AG04449 (cell line): Measurements from ENCODE around the gene RUNX1.

Experiments
- CTCF ChIA-PET: fragments of 350-600 bp; formaldehyde crosslinking; extraction: SDS; loops from one replicate; lab custom pipeline; 2021; ENCODE audit warnings: antibody characterized with exemption; lab: Yijun Ruan, JAX
- POLR2A ChIA-PET: fragments of 400-600, 350-600 bp; formaldehyde crosslinking; extraction: SDS; loops from one replicate; lab custom pipeline; 2020; ENCODE audit warnings: antibody characterized with exemption, inconsistent platforms; lab: Yijun Ruan, JAX
- DNase-seq: peaks from one replicate; pipeline ENCODE4 v3.0.0-alpha.2; 2010; ENCODE audit warnings: low read depth, low spot score
- H3K4me3 ChIP-seq: 2 replicates; pipeline ENCODE4 v1.5.1; 2011; ENCODE audit warnings: low read depth, mild to moderate bottlenecking, control low read depth, low read length
- TF ChIP-seq, protein P1 (sequence below): IDR thresholded peaks from one replicate; pipeline ENCODE4 v1.5.1; 2011; ENCODE audit warnings: mild to moderate bottlenecking, moderate library complexity, low read length, control low read depth, inconsistent platforms; ENCODE audit not compliant: insufficient read depth; ENCODE audit errors: missing control alignments

Gene RUNX1

DNA sequence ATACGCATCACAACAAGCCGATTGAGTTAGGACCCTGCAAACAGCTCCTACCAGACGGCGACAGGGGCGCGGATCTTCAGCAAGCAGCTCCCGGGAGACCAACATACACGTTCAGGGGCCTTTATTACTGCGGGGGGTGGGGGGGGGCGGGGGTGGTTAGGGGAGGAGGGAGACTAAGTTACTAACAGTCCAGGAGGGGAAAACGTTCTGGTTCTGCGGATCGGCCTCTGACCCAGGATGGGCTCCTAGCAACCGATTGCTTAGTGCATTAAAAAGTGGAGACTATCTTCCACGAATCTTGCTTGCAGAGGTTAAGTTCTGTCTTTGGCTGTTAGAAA lies 162.0 kb downstream of the RUNX1 start:
- CTCF ChIA-PET: interaction anchor here (0.9 to 2.9 kb wide), 6 partner anchors 14 to 953 kb away, joined by 3 to 22 read pairs (median 6); no protein-coding TSS in a partner anchor
- POLR2A ChIA-PET: interaction anchor here (0.8 to 2.6 kb wide), 17 partner anchors 10 to 1053 kb away, joined by 3 to 14 read pairs (median 5); no protein-coding TSS in a partner anchor
- DNase-seq: no peak
- H3K4me3 ChIP-seq: peak overlapping the region; percentile 83
- TF ChIP-seq, protein P1, sequence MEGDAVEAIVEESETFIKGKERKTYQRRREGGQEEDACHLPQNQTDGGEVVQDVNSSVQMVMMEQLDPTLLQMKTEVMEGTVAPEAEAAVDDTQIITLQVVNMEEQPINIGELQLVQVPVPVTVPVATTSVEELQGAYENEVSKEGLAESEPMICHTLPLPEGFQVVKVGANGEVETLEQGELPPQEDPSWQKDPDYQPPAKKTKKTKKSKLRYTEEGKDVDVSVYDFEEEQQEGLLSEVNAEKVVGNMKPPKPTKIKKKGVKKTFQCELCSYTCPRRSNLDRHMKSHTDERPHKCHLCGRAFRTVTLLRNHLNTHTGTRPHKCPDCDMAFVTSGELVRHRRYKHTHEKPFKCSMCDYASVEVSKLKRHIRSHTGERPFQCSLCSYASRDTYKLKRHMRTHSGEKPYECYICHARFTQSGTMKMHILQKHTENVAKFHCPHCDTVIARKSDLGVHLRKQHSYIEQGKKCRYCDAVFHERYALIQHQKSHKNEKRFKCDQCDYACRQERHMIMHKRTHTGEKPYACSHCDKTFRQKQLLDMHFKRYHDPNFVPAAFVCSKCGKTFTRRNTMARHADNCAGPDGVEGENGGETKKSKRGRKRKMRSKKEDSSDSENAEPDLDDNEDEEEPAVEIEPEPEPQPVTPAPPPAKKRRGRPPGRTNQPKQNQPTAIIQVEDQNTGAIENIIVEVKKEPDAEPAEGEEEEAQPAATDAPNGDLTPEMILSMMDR: no peak

DNA sequence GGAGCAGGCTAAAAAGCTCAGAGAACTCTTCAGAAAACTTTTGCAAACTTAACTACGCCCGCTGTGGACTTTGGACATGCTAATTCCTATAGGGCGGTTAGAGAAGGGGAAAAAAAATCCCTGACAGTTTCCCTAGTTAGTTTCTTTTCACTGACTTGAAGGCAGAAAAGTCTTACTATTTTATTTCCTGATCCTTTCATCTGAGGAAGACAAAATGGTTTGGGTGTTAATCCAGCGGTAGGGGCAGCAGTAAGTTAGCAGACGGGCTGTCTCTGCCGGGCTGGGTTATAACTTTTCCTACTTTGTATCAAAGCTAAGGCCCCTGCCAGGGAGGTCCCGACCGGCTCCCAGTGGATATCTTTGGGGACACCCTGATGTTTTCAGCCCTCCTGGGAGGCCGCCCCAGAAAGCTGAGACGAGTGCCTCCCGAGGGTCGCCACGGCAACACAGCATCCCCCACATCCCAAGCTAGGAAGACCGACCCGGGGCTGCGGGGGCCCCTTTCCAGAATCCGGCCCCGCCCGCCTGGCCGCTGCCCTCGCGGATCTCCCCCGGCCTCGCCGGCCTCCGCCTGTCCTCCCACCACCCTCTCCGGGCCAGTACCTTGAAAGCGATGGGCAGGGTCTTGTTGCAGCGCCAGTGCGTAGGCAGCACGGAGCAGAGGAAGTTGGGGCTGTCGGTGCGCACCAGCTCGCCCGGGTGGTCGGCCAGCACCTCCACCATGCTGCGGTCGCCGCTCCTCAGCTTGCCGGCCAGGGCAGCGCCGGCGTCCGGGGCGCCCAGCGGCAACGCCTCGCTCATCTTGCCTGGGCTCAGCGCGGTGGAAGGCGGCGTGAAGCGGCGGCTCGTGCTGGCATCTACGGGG lies 162.6 kb downstream of the RUNX1 start:
- DNase-seq: no peak
- H3K4me3 ChIP-seq: peak overlapping the region; percentile 83
- POLR2A ChIA-PET: interaction anchor here (1.2 to 2.6 kb wide), 9 partner anchors 10 to 1054 kb away, joined by 3 to 14 read pairs (median 6); no protein-coding TSS in a partner anchor
- TF ChIP-seq, protein P1: no peak
- CTCF ChIA-PET: interaction anchor here (0.9 to 2.9 kb wide), 8 partner anchors 10 to 954 kb away, joined by 3 to 22 read pairs (median 5); no protein-coding TSS in a partner anchor

DNA sequence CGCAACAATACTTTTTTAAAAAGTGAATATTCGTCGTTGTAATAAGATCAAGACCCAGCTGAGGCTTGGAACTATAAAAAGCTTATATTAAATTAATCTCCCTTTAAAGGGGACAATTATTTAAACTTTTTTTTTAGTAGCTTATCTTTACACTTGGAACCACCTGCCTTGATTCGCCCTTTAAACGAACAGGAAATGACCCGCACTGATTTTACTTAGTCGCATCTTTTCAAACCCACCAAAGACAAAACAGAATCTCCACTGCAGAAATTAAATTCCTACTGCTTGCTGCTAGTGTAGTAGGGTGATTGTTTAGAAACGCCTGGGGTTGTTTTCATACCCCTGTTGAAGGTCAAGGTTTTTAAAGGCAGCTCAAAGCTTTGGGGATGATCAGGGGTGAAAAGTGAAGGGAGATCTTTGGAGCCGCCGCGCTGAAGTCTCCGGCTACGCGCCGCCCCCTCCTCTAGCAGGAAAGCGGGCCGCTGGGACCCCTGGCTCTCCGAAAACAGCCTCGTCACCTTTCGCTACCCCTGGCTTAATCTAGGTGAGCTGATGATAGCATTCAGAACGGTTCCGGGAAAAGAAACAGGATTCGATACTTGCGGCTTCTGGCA lies 163.4 kb downstream of the RUNX1 start:
- POLR2A ChIA-PET: interaction anchor here (0.5 to 2.6 kb wide), 6 partner anchors 9 to 199 kb away, joined by 3 to 8 read pairs (median 5); no protein-coding TSS in a partner anchor
- CTCF ChIA-PET: interaction anchor here (1.1 to 2.9 kb wide), 6 partner anchors 9 to 954 kb away, joined by 4 to 12 read pairs (median 5); no protein-coding TSS in a partner anchor

DNA sequence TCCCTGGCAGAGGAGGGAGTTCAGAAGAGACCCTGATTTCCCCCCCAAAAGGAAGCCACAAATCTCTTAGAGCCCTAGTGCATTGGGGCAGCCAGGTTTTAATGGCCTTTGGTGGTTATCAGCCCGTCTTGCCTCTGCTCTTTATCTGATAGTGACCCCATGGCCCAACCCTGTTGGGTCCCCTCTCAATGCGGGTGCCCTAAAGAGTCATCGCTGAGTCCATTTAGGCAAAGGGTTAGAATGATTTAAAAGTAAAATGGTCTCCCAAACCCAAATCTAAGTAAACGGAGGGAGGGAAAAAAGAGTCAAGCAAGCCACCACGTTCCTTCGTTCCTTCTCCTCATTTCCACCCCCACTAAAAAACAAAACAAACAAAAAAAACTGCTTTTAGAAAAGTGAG lies 164.0 kb downstream of the RUNX1 start:
- ChIA-PET POLR2A (interaction anchor here (0.5 to 1.9 kb wide), 4 partner anchors 30 to 679 kb away, joined by 3 to 5 read pairs (median 3); no protein-coding TSS in a partner anchor), CTCF (interaction anchor here (1.1 to 2.9 kb wide), 8 partner anchors 8 to 1055 kb away, joined by 3 to 15 read pairs (median 5); no protein-coding TSS in a partner anchor)
- no peak for DNase-seq
- TF ChIP-seq, protein P1: no peak
- peak overlapping the region; percentile 83 for H3K4me3 ChIP-seq

More for the DNA sequence above, 163.4 kb downstream of the RUNX1 start:
- no peak for DNase-seq
- TF ChIP-seq, protein P1: no peak
- H3K4me3 ChIP-seq: peak overlapping the region; percentile 83

DNA sequence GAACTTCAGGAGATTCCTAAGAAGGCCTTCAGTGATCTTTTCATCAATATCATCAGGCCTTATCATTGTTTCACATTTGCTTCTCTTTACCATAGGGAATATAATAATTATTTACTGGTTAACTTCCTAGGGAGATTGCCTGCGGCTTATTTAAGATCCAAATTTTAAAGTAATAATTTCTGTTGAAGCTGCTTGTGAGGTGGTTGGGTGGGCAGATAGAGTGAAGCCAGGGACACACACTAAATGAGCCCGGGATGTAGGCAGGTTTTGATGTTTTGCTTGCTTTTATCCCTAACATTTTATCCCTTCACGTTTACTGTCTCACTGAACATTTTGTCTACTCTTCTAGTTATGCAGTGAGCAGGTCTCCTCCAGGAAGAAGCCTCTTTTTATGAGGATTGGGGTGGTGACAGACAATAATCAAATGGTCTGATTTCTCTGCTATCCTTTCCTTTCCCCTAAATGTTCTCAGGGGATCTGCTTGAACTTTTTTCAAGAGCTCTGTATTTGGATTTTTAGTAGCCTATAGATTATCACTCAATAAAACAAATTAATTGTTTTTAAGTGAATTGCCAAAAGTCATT lies 164.7 kb downstream of the RUNX1 start:
- peak overlapping the region; percentile 83 for H3K4me3 ChIP-seq
- DNase-seq: no peak
- TF ChIP-seq, protein P1: no peak
- ChIA-PET POLR2A (interaction anchor here (0.7 to 0.9 kb wide), 2 partner anchors 139 to 680 kb away, joined by 3 read pairs; no protein-coding TSS in a partner anchor), CTCF (interaction anchor here (1.3 to 2.9 kb wide), 6 partner anchors 139 to 1056 kb away, joined by 3 to 15 read pairs (median 5); no protein-coding TSS in a partner anchor)
